BJ (cell line): ENCODE measurements around the gene SHISAL2A. TPM values are rescaled to one million over a fixed set of nuclear protein-coding genes. Genes with fewer than 3 reads are reported as not detected.
A peak's percentile ranks its signal among the peaks of the same experiment; 100 is the strongest.
"Not testable (repeated sequence)": the region's sequence is repeated elsewhere in the genome, so short reads cannot be mapped to it uniquely, and the experiment has no call there.

Experiments
- CTCF ChIA-PET: fragments of 350-600 bp; formaldehyde crosslinking; extraction: SDS; loops from one replicate; lab custom pipeline; 2021; ENCODE audit warnings: antibody characterized with exemption, inconsistent platforms; lab: Yijun Ruan, JAX
- POLR2A ChIA-PET: fragments of 300-600 bp; sonication (Branson Sonifier 250); formaldehyde crosslinking; extraction: SDS; loops from one replicate; lab custom pipeline; 2021; ENCODE audit warnings: antibody characterized with exemption; lab: Charles Lee
- DNase-seq: peaks from one replicate; pipeline ENCODE4 v3.0.0-alpha.2; 2011; ENCODE audit warnings: low read depth
- H3K27me3 ChIP-seq: 2 replicates; pipeline ENCODE4 v1.6.0; 2011; ENCODE audit warnings: low read length; ENCODE audit not compliant: control insufficient read depth, insufficient read depth
- H3K36me3 ChIP-seq: 2 replicates; pipeline ENCODE4 v1.5.1; 2011; ENCODE audit warnings: low read length; ENCODE audit not compliant: control insufficient read depth, insufficient read depth
- H3K4me3 ChIP-seq: 2 replicates; pipeline ENCODE4 v1.5.1; 2011; ENCODE audit warnings: low read depth, mild to moderate bottlenecking, control low read depth, low read length
- polyA plus RNA-seq: library from polyadenylated mRNA; depleted of rRNA; stranded (reverse); fragments of >200 nt; gene quantifications from 2 replicates; pipeline ENCODE4 v1.2.3, GENCODE V29; 2011
- TF ChIP-seq, protein P1 (sequence below): IDR thresholded peaks from 2 replicates; pipeline ENCODE4 v1.5.1; 2011; ENCODE audit warnings: low read depth, mild to moderate bottlenecking, control low read depth, inconsistent platforms, low read length, moderate library complexity; ENCODE audit not compliant: insufficient read depth

SHISAL2A gene
- polyA plus RNA-seq, 1 experiment: not detected

DNA sequence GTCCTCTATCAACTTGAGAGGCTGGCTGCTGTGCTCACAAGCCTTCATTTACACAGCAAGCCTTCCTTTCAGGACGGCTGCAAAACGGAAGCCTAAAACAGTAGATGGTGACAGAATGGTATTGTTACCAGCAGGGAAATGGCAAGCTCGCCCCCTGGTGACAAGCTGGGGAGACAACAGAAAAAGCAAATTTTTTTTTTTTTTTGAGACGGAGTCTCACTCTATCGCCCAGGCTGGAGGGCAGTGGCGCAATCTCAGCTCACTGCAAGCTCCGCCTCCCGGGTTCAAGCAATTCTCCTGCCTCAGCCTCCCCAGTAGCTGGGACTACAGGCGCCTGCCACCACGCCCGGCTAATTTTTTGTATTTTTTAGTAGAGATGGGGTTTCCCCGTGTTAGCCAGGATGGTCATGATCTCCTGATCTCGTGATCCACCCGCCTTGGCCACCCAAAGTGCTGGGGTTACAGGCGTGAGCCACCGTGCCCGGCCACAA lies 53.3 kb downstream of the SHISAL2A start:
- DNase-seq, H3K27me3 ChIP-seq, H3K4me3 ChIP-seq, POLR2A ChIA-PET: not testable (repeated sequence)
- CTCF ChIA-PET: interaction anchor here (0.5 to 2.3 kb wide), 13 partner anchors 11 to 559 kb away, joined by 3 to 14 read pairs (median 4); no protein-coding TSS in a partner anchor
- peaks cover 11% of the 10 kb centered on the region for H3K36me3 ChIP-seq
- TF ChIP-seq, protein P1, sequence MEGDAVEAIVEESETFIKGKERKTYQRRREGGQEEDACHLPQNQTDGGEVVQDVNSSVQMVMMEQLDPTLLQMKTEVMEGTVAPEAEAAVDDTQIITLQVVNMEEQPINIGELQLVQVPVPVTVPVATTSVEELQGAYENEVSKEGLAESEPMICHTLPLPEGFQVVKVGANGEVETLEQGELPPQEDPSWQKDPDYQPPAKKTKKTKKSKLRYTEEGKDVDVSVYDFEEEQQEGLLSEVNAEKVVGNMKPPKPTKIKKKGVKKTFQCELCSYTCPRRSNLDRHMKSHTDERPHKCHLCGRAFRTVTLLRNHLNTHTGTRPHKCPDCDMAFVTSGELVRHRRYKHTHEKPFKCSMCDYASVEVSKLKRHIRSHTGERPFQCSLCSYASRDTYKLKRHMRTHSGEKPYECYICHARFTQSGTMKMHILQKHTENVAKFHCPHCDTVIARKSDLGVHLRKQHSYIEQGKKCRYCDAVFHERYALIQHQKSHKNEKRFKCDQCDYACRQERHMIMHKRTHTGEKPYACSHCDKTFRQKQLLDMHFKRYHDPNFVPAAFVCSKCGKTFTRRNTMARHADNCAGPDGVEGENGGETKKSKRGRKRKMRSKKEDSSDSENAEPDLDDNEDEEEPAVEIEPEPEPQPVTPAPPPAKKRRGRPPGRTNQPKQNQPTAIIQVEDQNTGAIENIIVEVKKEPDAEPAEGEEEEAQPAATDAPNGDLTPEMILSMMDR: peak; percentile 79

DNA sequence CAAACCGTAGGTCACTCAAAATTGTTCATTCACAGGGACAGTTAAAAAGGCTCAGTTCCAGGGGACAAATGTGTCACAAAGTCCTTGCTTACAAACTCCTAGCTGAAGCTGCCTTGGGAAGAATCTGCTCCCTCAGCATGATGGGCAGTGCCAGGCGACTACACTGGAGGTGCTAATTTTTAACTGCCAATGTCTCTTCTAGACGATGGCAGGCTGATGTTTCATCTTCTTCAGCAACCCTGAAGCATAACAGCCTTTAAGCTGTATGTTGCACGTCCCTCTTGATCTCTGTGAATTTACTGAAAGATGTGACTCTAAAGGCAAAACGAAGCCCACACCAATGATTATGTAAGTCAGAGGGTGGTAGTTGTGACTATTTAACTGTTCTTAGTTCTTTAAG lies 53.9 kb downstream of the SHISAL2A start:
- TF ChIP-seq, protein P1: no peak
- H3K36me3 ChIP-seq: peaks cover 11% of the 10 kb centered on the region
- POLR2A ChIA-PET: no interaction called here
- no peak overlapping the region for H3K4me3 ChIP-seq
- no peaks in the 10 kb centered on the region for H3K27me3 ChIP-seq
- DNase-seq: no peak
- CTCF ChIA-PET: interaction anchor here (0.5 to 2.3 kb wide), 11 partner anchors 12 to 560 kb away, joined by 3 to 14 read pairs (median 4); no protein-coding TSS in a partner anchor

DNA sequence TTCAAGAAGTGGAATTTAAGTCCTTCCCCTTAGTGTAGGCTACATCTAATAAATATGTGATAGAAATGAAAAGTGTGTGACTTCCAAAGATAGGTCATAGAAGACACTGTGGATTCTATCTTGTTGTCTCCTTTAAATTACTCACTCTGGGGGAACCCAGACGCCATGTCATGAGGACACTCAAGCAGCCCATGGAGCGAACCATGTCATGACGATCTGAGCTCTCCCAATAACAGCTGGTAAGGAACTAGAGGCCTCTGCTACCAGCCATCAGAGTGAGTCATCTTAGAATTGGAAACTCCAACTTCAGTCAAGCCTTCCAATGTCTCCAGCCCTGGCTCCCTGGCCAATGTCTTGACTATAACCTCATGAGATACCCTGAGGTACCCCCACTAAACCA lies 58.9 kb downstream of the SHISAL2A start:
- H3K4me3 ChIP-seq: no peak overlapping the region
- POLR2A ChIA-PET: no interaction called here
- CTCF ChIA-PET: no interaction called here
- H3K27me3 ChIP-seq: no peaks in the 10 kb centered on the region
- TF ChIP-seq, protein P1: no peak
- H3K36me3 ChIP-seq: peaks cover 16% of the 10 kb centered on the region
- DNase-seq: no peak

DNA sequence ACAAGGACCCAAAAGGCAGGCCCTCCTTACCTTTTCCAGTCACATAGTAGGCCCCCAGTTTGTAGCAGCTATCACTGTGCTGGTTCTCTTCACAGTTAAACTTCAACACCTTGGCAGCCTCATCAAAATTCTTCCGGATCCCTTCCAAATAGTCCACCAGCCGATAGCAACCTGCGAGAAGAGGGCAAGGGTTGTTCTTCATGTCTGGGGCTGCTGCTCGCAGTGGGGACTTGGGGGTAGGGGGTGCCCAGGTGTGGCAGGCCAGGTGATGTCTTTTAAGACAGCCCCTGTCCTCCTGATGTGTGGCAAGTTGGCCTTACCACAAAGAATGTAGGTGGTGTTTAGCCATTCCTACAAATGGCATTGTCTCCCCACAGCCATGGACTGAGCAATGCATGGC lies 59.7 kb downstream of the SHISAL2A start:
- no peak overlapping the region for H3K4me3 ChIP-seq
- POLR2A ChIA-PET: no interaction called here
- TF ChIP-seq, protein P1: no peak
- DNase-seq: no peak
- peaks cover 13% of the 10 kb centered on the region for H3K36me3 ChIP-seq
- CTCF ChIA-PET: no interaction called here
- H3K27me3 ChIP-seq: no peaks in the 10 kb centered on the region

DNA sequence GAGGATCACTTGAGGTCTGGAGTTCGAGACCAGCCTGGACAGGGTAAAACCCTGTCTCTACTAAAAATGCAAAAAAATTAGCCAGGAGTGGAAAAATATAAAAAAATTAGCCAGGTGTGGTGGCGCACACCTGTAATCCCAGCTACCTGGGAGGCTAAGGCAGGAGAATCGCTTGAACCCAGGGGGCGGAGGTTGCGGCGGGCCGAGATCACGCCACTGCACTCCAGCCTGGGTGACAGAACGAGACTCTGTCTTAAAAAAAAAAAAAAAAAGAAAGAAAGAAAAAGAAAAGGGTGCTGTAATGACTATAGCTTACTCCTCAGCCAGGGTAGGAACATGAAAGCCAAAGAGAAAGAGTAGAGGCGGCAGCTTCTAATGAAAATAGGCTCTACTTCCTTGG lies 60.4 kb downstream of the SHISAL2A start:
- DNase-seq, CTCF ChIA-PET, POLR2A ChIA-PET, H3K4me3 ChIP-seq, H3K27me3 ChIP-seq: not testable (repeated sequence)
- peaks cover 12% of the 10 kb centered on the region for H3K36me3 ChIP-seq

DNA sequence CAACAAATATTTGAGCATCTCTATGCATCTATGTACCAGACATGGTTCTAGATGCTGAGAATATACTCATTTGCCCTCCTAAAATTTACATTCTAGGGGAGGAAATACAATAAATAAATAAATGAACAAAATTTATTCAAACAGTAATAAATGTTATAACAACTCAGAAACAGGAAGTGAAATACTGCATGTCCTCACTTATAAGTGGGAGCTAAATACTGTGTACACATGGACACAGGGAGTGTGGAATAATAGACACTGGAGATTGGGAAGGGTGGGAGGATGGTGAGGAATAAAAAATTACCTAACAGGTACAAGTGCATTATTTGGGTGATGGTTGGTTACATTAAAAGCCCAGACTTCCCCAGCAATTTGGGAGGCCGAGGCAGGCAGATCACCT lies 60.9 kb downstream of the SHISAL2A start:
- no peak for DNase-seq
- TF ChIP-seq, protein P1: no peak
- Histone ChIP-seq H3K27me3 (no peaks in the 10 kb centered on the region), H3K36me3 (peaks cover 10% of the 10 kb centered on the region), H3K4me3 (no peak overlapping the region)
- ChIA-PET POLR2A (no interaction called here), CTCF (no interaction called here)
